ENCODE results near the gene DDI2.
"Not testable (repeated sequence)": the region's sequence is repeated elsewhere in the genome, so short reads cannot be mapped to it uniquely, and the experiment has no call there.

DDI2 gene

GRCh38 chr1:15691434-15692032, 74.3 kb downstream of the DDI2 start:
- H3K4me3 ChIP-seq (ENCODE audit: control insufficient read depth, low read depth, low read length) = no peak overlapping the region
- DNase-seq (ENCODE audit: low read depth) = no peak
- no peak for TF ChIP-seq CTCF (IDR thresholded peaks at IDR 0.05; ENCODE audit: control insufficient read depth, insufficient read depth, low read depth, low read length, missing control alignments)

- TF ChIP-seq CTCF (IDR thresholded peaks at IDR 0.05; ENCODE audit: control insufficient read depth, insufficient read depth, low read depth, low read length, missing control alignments) = no peak
- no peak overlapping the region for H3K4me3 ChIP-seq (ENCODE audit: control insufficient read depth, low read depth, low read length)
- DNase-seq (ENCODE audit: low read depth) = no peak
These were observed 74.9 kb downstream of the DDI2 start for GRCh38 chr1:15692121-15692682.

GRCh38 chr1:15693371-15693770, 76.1 kb downstream of the DDI2 start:
- TF ChIP-seq CTCF (IDR thresholded peaks at IDR 0.05; ENCODE audit: control insufficient read depth, insufficient read depth, low read depth, low read length, missing control alignments) = no peak
- DNase-seq (ENCODE audit: low read depth) = no peak
- no peak overlapping the region for H3K4me3 ChIP-seq (ENCODE audit: control insufficient read depth, low read depth, low read length)

GRCh38 chr1:15696956-15697521, 79.8 kb downstream of the DDI2 start:
- no peak for DNase-seq (ENCODE audit: low read depth)
- no peak overlapping the region for H3K4me3 ChIP-seq (ENCODE audit: control insufficient read depth, low read depth, low read length)
- no peak for TF ChIP-seq CTCF (IDR thresholded peaks at IDR 0.05; ENCODE audit: control insufficient read depth, insufficient read depth, low read depth, low read length, missing control alignments)

- no peak overlapping the region for H3K4me3 ChIP-seq (ENCODE audit: control insufficient read depth, low read depth, low read length)
- no peak for DNase-seq (ENCODE audit: low read depth)
- no peak for TF ChIP-seq CTCF (IDR thresholded peaks at IDR 0.05; ENCODE audit: control insufficient read depth, insufficient read depth, low read depth, low read length, missing control alignments)
These were observed 80.9 kb downstream of the DDI2 start for GRCh38 chr1:15698201-15698600.

- DNase-seq (ENCODE audit: low read depth); H3K4me3 ChIP-seq (ENCODE audit: control insufficient read depth, low read depth, low read length): not testable (repeated sequence)
These were observed 82.1 kb downstream of the DDI2 start for GRCh38 chr1:15699321-15699720.

GRCh38 chr1:15700508-15700907, 83.2 kb downstream of the DDI2 start:
- TF ChIP-seq CTCF (IDR thresholded peaks at IDR 0.05; ENCODE audit: control insufficient read depth, insufficient read depth, low read depth, low read length, missing control alignments) = no peak
- no peak for DNase-seq (ENCODE audit: low read depth)
- no peak overlapping the region for H3K4me3 ChIP-seq (ENCODE audit: control insufficient read depth, low read depth, low read length)
